A549 (cell line): Measurements from ENCODE around the gene LATS2. TPM values are rescaled to one million over a fixed set of nuclear protein-coding genes. Genes with fewer than 3 reads are reported as not detected.

ENCODE experiments used
- ATAC-seq, 2 experiments: fragments of 200-7000 bp in 1 of 2; fragments of >200 bp in 1 of 2; cut with Nextera tagmentation in 1 of 2; cut with Tn5 transposase in 1 of 2; 3 replicates each; pipeline versions ENCODE4 v1.8.0 to v1.9.1; 2018 to 2020; ENCODE audit warnings: mild to moderate bottlenecking in 1 of 2, moderate library complexity in 1 of 2
- CTCF ChIA-PET: fragments of 300-600 bp; sonication (Branson Sonifier 250); formaldehyde crosslinking; extraction: SDS; loops from one replicate; lab custom pipeline; 2021; ENCODE audit warnings: antibody characterized with exemption, inconsistent platforms; lab: Yijun Ruan, JAX
- POLR2A ChIA-PET: fragments of 350-600 bp; formaldehyde crosslinking; extraction: SDS; loops from one replicate; lab custom pipeline; 2021; ENCODE audit warnings: antibody characterized with exemption, inconsistent platforms; lab: Yijun Ruan, JAX
- DNase-seq, 2 experiments: peaks; one replicate each; pipeline versions ENCODE4 v3.0.0 to v3.0.0-alpha.2; 2011 to 2016; ENCODE audit warnings: low read depth in 1 of 2, low spot score in 1 of 2
- FAIRE-seq: peaks from 2 replicates; lab custom pipeline; 2011; peaks lifted over from hg19 to GRCh38; lab: Jason Lieb, UNC
- H3K27ac ChIP-seq, 2 experiments: fragments of >200 bp; sonication (Bioruptor Twin); formaldehyde crosslinking; 3 replicates each; pipeline ENCODE4 v1.5.1; 2016 to 2017
- H3K4me1 ChIP-seq: fragments of >200 bp; sonication (Bioruptor Twin); formaldehyde crosslinking; 3 replicates; pipeline ENCODE4 v1.6.1; 2016
- H3K4me2 ChIP-seq: fragments of >200 bp; sonication (Bioruptor Twin); formaldehyde crosslinking; 3 replicates; pipeline ENCODE4 v1.6.1; 2016
- H3K4me3 ChIP-seq: fragments of >200 bp; sonication (Bioruptor Twin); formaldehyde crosslinking; 3 replicates; pipeline ENCODE4 v1.5.1; 2016
- H3K9me3 ChIP-seq: fragments of >200 bp; sonication (Bioruptor Twin); formaldehyde crosslinking; 3 replicates; pipeline ENCODE4 v1.6.1; 2016
- BHLHE40 ChIP-seq: IDR thresholded peaks from 2 replicates; pipeline ENCODE4 v1.6.1; 2012; ENCODE audit warnings: low read depth, low read length, inconsistent platforms
- CBX2 ChIP-seq: fragments of 200-600 bp; sonication (generic); IDR thresholded peaks from 2 replicates; pipeline ENCODE4 v1.6.1; 2016; ENCODE audit warnings: low read depth, mild to moderate bottlenecking, borderline replicate concordance
- CHD4 ChIP-seq: fragments of 200-600 bp; sonication (generic); IDR thresholded peaks from 2 replicates; pipeline ENCODE4 v1.6.1; 2016; ENCODE audit warnings: antibody characterized with exemption, mild to moderate bottlenecking, borderline replicate concordance
- E2F6 ChIP-seq: IDR thresholded peaks from 2 replicates; pipeline ENCODE4 v1.6.1; 2012; ENCODE audit warnings: low read depth, borderline replicate concordance
- EHF ChIP-seq: fragments of 250-450 bp; sonication (Bioruptor Pico); IDR thresholded peaks from 2 replicates; pipeline ENCODE4 v1.5.0; 2020; ENCODE audit warnings: mild to moderate bottlenecking
- ELK1 ChIP-seq: fragments of 150-350 bp; IDR thresholded peaks from 2 replicates; pipeline ENCODE4 v1.6.1; 2014; ENCODE audit warnings: low read depth, mild to moderate bottlenecking, low read length
- FOSB ChIP-seq: fragments of 250-450 bp; sonication (Bioruptor Pico); IDR thresholded peaks from 2 replicates; pipeline ENCODE4 v1.5.0; 2020; ENCODE audit warnings: mild to moderate bottlenecking, moderate library complexity
- HDAC2 ChIP-seq: fragments of 200-600 bp; sonication (generic); IDR thresholded peaks from 2 replicates; pipeline ENCODE4 v1.6.1; 2016
- HEYL ChIP-seq: fragments of 250-450 bp; sonication (Bioruptor Pico); IDR thresholded peaks from 2 replicates; pipeline ENCODE4 v1.8.0; 2021; ENCODE audit warnings: mild to moderate bottlenecking, moderate library complexity
- HOXB5 ChIP-seq: fragments of 250-450 bp; sonication (Bioruptor Pico); IDR thresholded peaks from 2 replicates; pipeline ENCODE4 v1.5.0; 2020; ENCODE audit warnings: mild to moderate bottlenecking, moderate library complexity
- JUNB ChIP-seq: fragments of >200 bp; sonication (Bioruptor Twin); formaldehyde crosslinking; IDR thresholded peaks from 2 replicates; pipeline ENCODE4 v1.6.1; 2016
- KDM1A ChIP-seq: fragments of 200-600 bp; sonication (generic); IDR thresholded peaks from 2 replicates; pipeline ENCODE4 v1.6.1; 2016; ENCODE audit warnings: low read depth, mild to moderate bottlenecking
- KDM5A ChIP-seq: fragments of 200-600 bp; sonication (generic); IDR thresholded peaks from 2 replicates; pipeline ENCODE4 v1.6.1; 2016; ENCODE audit warnings: antibody characterized with exemption, mild to moderate bottlenecking
- MAX ChIP-seq: IDR thresholded peaks from 2 replicates; pipeline ENCODE4 v1.6.1; 2012
- MAZ ChIP-seq: fragments of 150-350 bp; IDR thresholded peaks from 2 replicates; pipeline ENCODE4 v1.6.1; 2014; ENCODE audit warnings: antibody characterized with exemption, low read depth, low read length, borderline replicate concordance
- NFE2L2 ChIP-seq: fragments of 150-350 bp; conservative IDR thresholded peaks from 2 replicates; pipeline ENCODE4 v1.6.1; 2014; ENCODE audit warnings: low read length
- NR3C1 ChIP-seq: fragments of >200 bp; sonication (Bioruptor Twin); formaldehyde crosslinking; IDR thresholded peaks from 3 replicates; pipeline ENCODE4 v1.6.1; 2017
- PBX3 ChIP-seq: IDR thresholded peaks from 2 replicates; pipeline ENCODE4 v1.6.1; 2012
- PHF8 ChIP-seq: fragments of 200-600 bp; sonication (generic); IDR thresholded peaks from 2 replicates; pipeline ENCODE4 v1.6.1; 2016; ENCODE audit warnings: low read depth, mild to moderate bottlenecking, antibody characterized with exemption, moderate library complexity, borderline replicate concordance
- POLR2A ChIP-seq: IDR thresholded peaks from 2 replicates; pipeline ENCODE4 v1.6.1; 2012; ENCODE audit warnings: mild to moderate bottlenecking, low read length
- RARB ChIP-seq: fragments of 250-450 bp; sonication (Bioruptor Pico); IDR thresholded peaks from 2 replicates; pipeline ENCODE4 v1.8.0; 2021; ENCODE audit warnings: mild to moderate bottlenecking, moderate library complexity
- RNF2 ChIP-seq: fragments of 200-600 bp; sonication (generic); IDR thresholded peaks from 2 replicates; pipeline ENCODE4 v1.6.1; 2016; ENCODE audit warnings: low read depth, mild to moderate bottlenecking, antibody characterized with exemption, moderate library complexity, borderline replicate concordance
- TFCP2L1 ChIP-seq: fragments of 250-450 bp; sonication (Bioruptor Pico); IDR thresholded peaks from 2 replicates; pipeline ENCODE4 v1.5.0; 2021; ENCODE audit warnings: mild to moderate bottlenecking
- ZC3H11A ChIP-seq: fragments of 450-650 bp; IDR thresholded peaks from 2 replicates; pipeline ENCODE4 v1.6.1; 2014; ENCODE audit warnings: antibody characterized with exemption, mild to moderate bottlenecking
- ZFP36 ChIP-seq: fragments of 450-650 bp; IDR thresholded peaks from 2 replicates; pipeline ENCODE4 v1.6.1; 2014; ENCODE audit warnings: borderline replicate concordance; ENCODE audit not compliant: partially characterized antibody
- ZNF302 ChIP-seq: fragments of 250-450 bp; sonication (Bioruptor Pico); IDR thresholded peaks from 2 replicates; pipeline ENCODE4 v1.9.0; 2021; ENCODE audit warnings: inconsistent platforms, mild to moderate bottlenecking, moderate library complexity
- WGBS: methylation state at CpG from one replicate; pipeline ENCODE4 v1.1.6; 2017; ENCODE audit errors: missing lambda C conversion rate; 5-methylcytosine and 5-hydroxymethylcytosine counted together
- polyA plus RNA-seq, 4 experiments: library from polyadenylated mRNA; depleted of rRNA in 3 of 4; stranded (reverse); fragments of >200 nt; fragmentation: RNase III in 1 of 4; extraction: RNeasy Plus Mini Kit Qiagen cat#74134 plus additional on column Dnase treatment in 1 of 4; gene quantifications; 2 replicates in 3 of 4; 3 replicates in 1 of 4; pipeline ENCODE4 v1.2.3, GENCODE V29; 2011 to 2017

Gene LATS2
- polyA plus RNA-seq, 2 of the 4 experiments (the other 2 are of a cell fraction): 7.8 to 7.9 TPM

GRCh38 chr13:20974981-20975585, 86.3 kb downstream of the LATS2 start:
- CTCF ChIA-PET: no interaction called here
- POLR2A ChIA-PET: no interaction called here
- no peak overlapping the region for H3K4me2 ChIP-seq
- H3K9me3 ChIP-seq: no peaks in the 10 kb centered on the region
- TF ChIP-seq JUNB (no peak), NFE2L2 (no peak), TFCP2L1 (CRISPR knock-in tag) (no peak), KDM5A (no peak), MAX (no peak), ZNF302 (CRISPR knock-in tag) (no peak), RNF2 (no peak), BHLHE40 (no peak), MAZ (no peak), POLR2A (no peak), HDAC2 (no peak), E2F6 (no peak), HOXB5 (CRISPR knock-in tag) (no peak), PBX3 (no peak), ZC3H11A (no peak), NR3C1 (no peak), CBX2 (no peak), PHF8 (no peak), ELK1 (no peak)
- H3K4me1 ChIP-seq: no peaks in the 10 kb centered on the region
- 93% methylated on average over 17 of the region's 20 CpGs for WGBS
- H3K27ac ChIP-seq: no peak overlapping the region
- no peak for DNase-seq
- FAIRE-seq: no peak
- H3K4me3 ChIP-seq: no peak overlapping the region
- ATAC-seq: no peak

- ChIA-PET CTCF (interaction anchor here (1.4 kb wide), 1 partner anchor 21 kb away, joined by 4 read pairs; no protein-coding TSS in a partner anchor), POLR2A (no interaction called here)
- no peak overlapping the region for H3K4me2 ChIP-seq
- FAIRE-seq (no peak), ATAC-seq (no peak), DNase-seq (no peak)
- no peaks in the 10 kb centered on the region for H3K9me3 ChIP-seq
- 91% methylated on average over 8 of the region's 8 CpGs for WGBS
- no peak for TF ChIP-seq JUNB
- TF ChIP-seq EHF: no peak
- no peak for TF ChIP-seq TFCP2L1 (CRISPR knock-in tag)
- no peak for TF ChIP-seq KDM1A
- no peak for TF ChIP-seq ZFP36
- TF ChIP-seq CHD4: no peak
- no peak for TF ChIP-seq FOSB
- TF ChIP-seq HEYL (CRISPR knock-in tag): no peak
- TF ChIP-seq MAX: no peak
- TF ChIP-seq PBX3: no peak
- TF ChIP-seq RARB (CRISPR knock-in tag): no peak
- H3K4me3 ChIP-seq: no peak overlapping the region
- H3K4me1 ChIP-seq: 0 out of 3 replicates have a peak, but pooled peaks cover 4% of the 10 kb centered on the region
- no peak overlapping the region for H3K27ac ChIP-seq
Observed at GRCh38 chr13:20973886-20974425, 87.4 kb downstream of the LATS2 start.
